DMS153 (cell line): ENCODE measurements around the gene HAT1.
"Not testable (repeated sequence)": the region's sequence is repeated elsewhere in the genome, so short reads cannot be mapped to it uniquely, and the experiment has no call there.

Experiments used
- DNase-seq: peaks from one replicate; lab custom pipeline; 2025; lab: John Stamatoyannopoulos, UW

The HAT1 gene

DNA sequence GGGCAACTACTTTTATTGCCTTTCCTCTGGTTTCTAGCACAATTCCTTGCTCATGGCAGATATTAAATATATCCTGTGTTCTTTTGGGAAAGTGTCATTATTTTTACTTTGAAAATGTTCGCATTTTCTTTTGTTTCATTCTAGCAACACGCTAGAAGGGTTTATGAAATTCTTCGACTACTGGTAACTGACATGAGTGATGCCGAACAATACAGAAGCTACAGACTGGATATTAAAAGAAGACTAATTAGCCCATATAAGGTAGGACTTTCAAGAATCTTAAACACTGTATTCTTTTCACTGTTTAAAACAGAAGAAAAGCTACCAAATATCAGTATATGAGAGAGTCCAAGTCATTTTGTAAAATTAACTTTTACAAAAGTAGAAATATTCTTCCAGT is 56.8 kb downstream of the HAT1 start:
- DNase-seq: no peak

DNA sequence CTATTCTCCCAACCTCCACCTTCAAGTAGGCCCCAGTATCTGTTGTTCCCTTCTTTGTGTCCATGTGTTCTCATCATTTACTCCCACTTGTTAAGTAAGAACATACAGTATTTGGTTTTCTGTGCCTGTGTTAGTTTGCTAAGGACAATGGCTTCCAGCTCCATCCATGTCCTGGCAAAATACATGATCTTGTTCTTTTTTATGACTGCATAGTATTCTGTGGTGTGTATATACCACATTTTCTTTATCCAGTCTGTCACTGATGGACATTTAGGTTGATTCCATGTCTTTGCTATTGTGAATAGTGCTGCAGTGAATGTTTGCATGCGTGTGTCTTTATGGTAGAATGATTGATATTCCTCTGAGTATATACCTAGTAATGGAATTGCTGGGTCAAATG is 61.7 kb downstream of the HAT1 start:
- DNase-seq: not testable (repeated sequence)

DNA sequence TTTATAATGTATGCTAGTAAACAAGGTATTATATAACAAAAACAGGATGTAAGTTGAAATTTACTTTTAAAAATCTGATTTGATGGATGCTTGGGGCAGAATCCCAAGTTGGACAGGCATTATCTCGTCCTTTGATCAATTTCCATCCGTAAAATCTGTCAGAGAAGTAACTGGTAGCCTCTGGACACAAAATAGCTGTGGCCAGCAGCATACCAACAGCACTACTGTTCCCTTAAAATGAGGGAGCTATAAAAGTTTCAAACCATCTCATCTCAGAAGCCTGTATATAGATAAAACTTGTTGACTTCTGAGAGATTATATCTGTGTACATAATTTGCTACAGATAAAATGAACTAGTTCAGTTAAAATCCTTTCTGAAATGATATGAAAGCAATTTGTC is 62.8 kb downstream of the HAT1 start:
- DNase-seq: no peak

DNA sequence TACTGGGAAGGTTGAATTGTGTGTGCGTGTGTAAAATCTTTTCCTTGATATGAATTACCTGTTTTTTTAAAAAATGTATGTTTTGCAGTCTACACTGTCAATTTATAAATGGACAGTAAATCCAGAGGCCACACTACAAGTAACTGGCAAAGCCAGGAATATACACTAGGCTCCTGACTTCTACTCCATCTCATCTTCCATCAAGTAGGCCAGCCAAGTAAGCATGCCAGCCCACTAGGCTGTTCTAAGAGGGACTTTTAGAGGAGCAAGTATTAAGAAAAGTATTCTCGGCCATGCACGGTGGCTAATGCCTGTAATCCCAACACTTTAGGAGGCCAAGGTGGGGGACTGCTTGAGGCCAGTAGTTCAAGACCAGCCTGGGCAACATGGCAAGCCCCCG is 64.5 kb downstream of the HAT1 start:
- DNase-seq: no peak

DNA sequence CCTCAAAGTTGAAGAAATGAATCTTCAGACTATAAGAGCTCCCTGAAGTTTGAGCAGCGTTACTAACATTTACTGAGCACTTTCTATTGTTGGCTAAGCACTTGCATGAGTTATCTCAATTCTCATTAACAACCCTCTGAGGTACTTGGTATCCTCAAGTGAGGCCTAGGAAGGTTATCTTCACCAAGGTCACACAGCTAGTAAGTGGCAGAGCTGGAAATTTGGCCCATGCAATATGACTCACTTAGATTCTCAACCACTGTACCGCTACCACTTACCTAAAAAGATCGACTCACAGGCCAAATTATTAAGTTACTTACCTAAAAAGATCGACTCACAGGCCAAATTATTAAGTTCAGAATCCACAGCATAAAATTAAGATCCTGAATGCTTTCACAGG is 68.8 kb downstream of the HAT1 start:
- DNase-seq: no peak

DNA sequence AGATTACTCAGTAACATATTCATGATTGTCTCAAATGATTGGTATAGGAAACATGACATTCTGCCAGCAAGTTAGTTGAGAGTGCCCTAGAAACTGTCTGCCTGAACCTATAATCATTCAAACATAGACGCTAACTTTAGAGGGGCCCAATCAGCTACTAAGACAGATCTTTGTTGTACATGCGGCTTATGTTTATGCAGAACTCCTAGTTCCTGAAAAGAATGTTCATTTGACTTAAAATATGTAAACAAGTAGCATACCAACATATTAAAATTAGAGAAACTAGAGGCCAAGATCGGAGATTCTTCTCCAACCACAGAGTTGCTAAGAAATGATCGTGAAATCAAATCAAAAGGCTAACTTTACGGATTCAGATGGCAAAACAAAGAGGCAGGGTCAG is 73.3 kb downstream of the HAT1 start:
- no peak for DNase-seq

DNA sequence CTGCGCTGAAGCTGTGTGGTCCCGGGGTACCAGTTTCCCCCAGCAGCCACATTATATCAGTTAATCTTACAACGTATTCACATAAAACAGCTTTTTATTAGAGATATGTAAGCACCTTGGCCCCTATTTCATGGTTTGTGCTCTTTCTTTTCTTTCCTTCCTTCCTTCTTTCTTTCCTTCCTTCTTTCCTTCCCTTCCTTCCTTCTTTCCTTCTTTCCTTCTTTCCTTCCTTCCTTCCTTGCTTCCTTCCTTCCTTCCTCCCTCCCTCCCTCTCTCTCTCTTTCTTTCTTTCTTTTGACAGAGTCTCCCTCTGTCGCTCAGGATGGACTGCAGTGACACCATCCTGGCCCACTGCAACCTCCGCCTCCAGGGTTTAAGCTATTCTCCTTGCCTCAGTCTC is 73.8 kb downstream of the HAT1 start:
- no peak for DNase-seq

DNA sequence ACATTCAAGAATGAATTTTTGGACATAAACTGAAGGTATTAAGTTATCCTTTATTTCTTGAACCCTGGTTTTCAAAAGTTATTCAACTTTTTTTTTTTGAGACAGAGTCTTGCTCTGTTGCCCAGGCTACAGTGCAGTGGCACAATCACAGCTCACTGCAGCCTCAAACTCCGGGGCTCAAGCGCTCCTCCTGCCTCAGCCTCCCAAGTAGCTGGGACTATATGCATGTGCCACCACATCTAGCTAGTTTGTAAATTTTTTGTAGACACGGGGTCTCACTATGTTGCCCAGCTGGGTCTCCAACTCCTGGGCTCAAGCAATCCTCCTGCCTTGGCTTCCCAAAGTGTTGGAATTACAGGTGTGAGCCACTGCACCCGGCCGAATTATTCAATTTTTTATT is 74.8 kb downstream of the HAT1 start:
- not testable (repeated sequence) for DNase-seq

DNA sequence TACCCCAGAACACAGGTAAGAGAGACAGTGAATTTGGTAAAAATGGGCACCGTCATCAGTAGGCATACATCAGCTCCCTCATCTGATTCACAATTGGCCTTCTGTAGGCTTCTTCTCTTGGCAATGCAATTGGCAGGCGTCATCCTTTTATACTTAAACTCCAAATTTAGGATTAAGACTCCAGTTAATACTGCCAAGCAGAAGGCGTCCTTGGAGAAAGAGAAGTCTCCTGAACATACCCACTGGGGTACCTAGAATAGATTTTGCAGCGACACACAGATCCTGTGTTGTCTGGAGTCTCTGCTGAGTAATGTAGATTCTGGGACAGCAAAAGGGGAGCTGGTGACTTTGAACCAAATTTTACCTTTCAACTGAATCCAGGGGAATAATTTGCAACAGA is 76.9 kb downstream of the HAT1 start:
- no peak for DNase-seq

DNA sequence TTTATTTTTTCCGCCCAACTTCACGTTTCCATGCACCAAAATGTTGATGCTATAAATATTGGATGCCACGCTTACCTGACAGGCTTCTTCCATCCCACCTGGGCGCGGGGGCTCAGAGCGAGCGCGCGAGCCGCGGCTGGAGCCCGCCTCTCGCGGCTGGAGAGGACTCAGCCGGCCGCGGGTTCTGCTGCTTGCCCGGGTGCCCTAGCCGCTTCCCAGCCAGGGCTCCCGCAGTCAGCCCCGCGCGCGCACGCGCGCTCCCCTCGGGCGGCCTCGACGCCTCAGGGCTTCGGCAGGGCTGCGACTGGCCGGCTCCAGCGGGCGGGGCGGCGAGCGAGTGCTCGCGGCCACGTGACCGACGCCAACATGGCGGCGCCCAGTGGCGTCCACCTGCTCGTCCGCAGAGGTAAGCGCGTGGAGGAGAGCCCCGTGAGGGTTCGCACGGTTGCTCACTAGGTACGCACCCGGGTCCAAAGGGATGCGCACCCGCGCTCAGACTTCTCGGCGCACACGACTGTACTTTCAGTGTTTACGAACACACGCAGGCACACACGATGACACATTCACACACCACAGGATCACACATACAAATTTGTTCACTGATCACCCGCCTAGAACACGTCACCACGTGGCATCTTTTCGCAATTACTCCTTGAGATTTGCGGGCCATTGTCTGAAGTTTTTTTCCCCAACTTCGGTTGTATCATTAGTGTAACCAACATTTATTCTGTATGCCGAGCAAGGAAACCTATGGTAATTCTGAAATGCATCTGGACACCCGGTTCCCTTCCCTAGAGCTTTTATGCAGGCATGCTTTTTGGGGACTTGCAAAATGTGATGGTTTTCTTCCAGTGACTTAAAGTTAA is 77.6 kb downstream of the HAT1 start, which contains the start of gene METAP1D:
METAP1D (plus strand) TSS at position 350 of the 866 bp plus-strand sequence; CDS start at position 367, 17 bp downstream.
- peak; percentile 87 for DNase-seq

DNA sequence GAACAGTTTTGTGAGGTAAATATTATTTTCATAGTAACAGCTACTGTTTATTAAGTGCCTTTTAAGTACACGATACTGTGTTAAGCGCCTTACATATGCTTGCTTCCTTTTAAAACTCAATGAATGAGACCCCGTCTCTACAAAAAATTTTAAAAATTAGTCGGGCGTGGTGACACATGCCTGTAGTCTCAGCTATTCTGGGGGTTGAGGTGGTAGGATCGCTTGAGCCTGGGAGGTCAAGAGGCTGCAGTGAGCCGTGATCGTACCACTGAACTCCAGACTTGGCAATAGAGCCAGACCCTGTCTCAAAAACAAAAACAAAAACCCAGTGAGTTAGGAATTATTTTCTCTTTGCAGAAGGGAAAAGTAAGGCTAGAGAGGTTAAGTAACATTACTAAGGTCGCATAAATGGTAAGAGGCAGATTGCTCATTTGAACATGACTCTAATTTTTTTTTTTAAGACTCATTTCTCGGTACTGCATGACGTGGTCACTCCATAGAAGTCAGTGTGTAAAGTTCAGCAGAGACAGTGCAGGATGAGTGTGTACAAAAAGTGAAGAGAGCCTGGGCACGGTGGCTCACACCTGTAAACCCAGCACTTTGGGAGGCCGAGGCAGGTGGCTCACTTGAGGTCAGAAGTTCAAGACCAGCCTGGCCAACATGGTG is 78.6 kb downstream of the HAT1 start:
- DNase-seq: no peak

DNA sequence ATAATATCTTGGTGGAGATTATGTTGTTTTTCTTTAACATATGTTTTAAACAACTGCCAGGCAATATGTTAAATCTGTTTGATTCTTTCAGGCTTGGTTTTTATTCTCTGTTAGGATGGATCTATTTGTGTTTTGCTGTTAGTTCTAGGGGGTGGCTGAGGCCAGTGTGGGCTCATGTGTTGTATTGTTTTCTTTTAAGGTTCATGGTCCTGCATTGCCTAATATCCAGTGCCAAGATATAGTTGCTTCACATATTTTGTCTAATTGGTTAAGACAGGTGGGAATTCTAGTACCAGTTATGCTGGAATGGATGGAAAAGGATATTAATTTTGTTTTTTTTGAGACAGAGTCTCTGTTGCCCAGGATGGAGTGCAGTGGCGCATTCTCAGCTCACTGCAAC is 85.1 kb downstream of the HAT1 start:
- no peak for DNase-seq

DNA sequence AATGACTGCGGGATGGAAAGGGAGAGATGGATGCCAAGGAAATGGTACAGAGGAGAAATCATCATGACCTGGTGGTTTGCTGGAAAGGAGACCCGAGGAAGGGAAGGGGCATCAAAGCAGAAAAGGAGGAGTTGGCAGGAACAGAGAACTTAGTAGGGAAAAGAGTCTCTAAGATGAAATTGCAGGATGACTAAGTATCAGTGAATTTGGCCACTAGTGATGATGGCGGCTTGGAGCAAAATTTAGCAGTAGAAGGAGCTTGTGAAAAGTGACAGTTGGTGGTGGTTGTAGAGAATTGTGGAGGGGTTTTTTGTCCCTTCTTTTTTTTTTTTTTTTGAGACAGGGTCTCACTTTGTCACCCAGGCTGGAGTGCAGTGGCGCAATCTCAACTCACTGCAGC is 87.6 kb downstream of the HAT1 start:
- DNase-seq: no peak

DNA sequence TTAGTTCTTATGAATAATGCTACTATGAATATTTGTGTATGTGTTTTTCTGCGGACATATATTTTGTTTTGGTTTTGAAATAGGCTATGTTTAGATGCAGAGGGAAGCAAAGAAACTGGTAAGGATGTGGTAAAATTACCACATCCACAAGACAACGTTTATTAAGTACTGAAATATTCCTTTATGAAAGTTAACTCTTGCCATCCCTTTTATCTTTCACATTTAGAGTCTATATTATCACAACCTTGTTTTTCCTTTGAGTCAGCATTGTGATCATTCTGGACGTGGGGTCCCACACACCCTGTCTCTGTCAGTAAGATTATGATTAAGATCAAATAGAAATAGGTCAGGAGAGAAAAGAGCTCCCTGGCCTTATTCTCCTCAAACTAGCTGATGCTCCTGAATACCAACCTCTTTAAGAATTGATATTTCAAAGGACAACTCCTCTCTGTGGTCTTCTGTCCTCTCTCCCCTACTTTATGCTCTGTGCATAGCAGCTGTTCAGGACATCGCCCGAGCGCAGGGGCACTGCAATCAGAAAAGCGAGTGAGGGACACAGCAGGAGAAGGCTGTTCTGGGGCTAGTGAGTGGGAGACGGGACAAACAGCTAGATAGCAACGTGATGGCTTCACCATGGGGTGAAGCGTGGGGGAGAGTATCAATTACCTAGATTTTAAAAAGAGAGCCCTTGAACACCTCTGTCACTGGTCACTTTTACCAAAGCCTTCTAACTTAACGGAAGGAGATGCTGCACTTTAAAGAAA is 89.7 kb downstream of the HAT1 start:
- DNase-seq: no peak

DNA sequence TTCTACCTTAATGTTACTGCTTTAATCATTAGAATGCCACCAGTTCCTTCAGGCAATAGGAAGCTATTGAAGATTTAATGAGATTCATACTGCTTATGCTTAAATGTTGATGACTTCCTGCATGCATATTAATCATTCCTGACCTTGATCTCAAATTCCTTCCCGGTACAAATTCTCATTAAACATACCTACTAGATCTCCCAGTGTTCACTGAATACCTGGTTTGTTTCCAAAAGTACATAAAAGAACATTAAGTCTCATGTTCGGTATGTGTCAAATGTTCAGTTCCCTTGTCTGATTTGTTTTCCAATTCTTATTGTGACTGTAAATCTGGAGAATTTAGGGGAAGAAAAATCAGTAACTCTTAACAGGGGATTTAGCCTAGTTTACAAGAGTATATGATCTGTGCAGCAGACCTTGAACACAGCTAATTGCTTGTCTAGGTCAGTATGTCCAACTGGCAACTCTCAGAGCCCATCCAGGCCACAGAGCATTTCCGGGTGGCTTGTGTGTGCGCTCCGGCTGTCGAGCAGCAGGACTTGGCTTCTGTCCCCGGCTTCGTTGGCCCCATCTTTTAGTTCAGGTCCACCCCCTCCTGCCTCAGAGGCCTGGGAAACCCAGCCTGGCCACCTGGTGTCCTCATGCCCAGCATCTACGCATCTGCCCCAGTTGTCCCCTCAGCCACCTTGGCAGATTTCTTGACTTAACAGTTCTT is 90.6 kb downstream of the HAT1 start:
- no peak for DNase-seq

DNA sequence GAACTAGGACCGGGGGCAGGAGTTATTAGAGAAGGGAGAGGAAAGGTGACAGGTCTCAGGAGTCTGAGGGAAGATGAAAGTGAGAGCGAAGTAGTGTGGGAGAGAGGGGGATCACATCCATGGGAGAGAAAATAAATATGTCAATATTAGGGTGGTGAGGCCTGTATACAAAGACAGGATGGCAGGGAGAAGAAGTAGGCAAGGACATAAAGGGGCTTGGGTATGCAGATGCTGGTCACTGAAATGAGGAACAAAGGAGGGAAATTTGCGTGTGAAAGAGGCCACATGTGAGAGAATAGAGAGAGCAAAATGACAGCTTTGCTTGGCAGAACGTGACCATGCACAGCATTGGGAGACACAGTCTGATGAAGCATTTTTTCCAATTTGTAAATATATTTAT is 91.1 kb downstream of the HAT1 start:
- DNase-seq: no peak

DNA sequence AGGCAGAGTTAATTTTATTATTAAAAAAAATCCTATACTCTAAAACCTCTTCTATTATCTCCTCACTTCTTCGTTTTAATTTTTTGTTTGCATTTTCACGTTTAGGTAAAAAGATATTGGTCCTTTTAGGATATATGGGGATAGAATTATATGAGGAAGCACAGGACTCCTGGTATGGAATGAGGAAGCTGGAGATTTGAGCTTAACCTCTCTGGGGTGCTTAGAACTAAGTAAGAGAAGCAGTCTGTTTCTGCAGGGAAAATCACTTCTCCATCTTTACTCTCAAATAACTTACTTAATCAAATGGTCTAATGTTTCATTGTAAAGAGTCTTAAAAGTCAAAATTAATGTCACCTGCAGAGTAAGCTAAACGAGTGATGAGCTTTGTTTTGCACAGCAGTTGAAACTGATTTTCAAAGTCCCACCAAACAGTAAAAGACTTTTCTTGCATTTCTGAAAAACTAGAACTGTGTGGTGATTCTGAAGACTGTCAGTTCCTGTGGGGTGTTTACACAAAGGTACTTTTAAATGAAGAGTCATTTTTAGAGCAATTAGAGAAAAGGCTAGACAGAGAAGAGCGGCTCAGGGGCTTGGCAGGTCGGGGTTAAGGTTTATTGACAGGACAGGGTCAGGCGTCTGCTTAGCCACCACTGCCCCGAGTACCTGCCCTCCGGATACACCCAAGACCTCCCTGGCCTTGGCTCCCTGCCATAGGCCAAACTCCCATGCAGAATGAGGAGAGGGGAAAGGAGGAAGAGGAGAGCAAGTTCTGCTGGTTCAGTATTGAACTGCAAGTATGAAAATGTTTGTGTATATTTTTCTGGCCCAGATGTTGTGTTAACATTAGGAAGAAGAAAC is 99.0 kb downstream of the HAT1 start:
- no peak for DNase-seq

DNA sequence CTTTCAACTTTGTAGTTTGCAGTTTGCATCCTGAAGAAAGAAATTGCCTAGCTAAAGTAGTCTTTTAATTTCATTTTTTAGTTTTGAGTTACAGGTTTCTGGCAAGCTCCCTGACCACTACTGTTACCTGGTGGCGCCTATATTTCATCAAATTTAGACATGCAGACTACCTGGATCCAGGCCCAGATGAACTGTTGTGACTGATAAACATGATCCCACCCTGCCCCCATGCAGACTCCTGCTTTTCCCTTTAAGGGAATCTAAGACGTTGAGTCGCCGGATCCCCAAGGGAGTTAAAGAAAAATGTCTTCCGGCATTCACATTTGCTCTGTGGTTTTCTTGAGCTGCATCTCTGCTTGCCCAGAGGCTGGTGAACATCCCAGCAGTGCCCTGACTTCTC is 99.7 kb downstream of the HAT1 start:
- no peak for DNase-seq

DNA sequence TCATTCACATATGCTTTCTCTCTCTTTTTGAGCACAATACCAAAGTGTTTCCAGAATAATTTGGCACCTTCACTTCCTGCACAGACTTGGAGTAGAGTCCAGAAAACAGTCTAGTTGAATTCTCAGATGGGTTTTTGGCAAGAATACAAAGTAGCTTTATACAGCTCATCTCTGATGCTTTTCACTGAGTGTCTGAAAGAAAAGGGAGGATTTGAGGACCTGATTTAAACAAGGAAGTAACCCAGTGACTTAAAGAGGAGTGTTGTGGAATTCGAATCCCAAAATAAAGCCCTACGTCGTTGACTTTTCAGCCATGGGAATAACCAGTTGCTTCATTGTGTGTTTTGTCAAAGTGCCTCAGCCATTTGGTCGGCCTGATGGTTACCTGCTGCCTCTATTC is 109.3 kb downstream of the HAT1 start:
- no peak for DNase-seq
